Measurements from ENCODE around the gene SF1. TPM values are rescaled to one million over a fixed set of nuclear protein-coding genes. Genes with fewer than 3 reads are reported as not detected.

SF1 gene
- total RNA-seq, 6 donors from 2014 or later, result 231 to 625 (median 265) TPM

GRCh38 chr11:64801158-64801464, 22.8 kb upstream of the SF1 start:
- Histone ChIP-seq H3K4me1 (peaks cover 31 to 66% (median 44%) of the 10 kb centered on the region in 4 donors), H3K9me3 (no peaks in the 10 kb centered on the region), H3K4me3 (peak overlapping the region in 2 of 4 donors; percentile 75 to 89), H3K36me3 (peaks cover 0 to 47% (median 23%) of the 10 kb centered on the region in 4 donors), H3K27ac (peak overlapping the region; percentile 69 to 91 (median 84)), H3K27me3 (no peaks in the 10 kb centered on the region)
- DNase-seq (no peak), ATAC-seq (ENCODE audit: low FRiP score in 2 of 2) (no peak)
- no peak for TF ChIP-seq CTCF (IDR thresholded peaks at IDR 0.05)
- TF ChIP-seq POLR2AphosphoS5 (IDR thresholded peaks at IDR 0.05), result no peak
- no peak for TF ChIP-seq POLR2A (IDR thresholded peaks at IDR 0.05)
- no peak for TF ChIP-seq EP300 (IDR thresholded peaks at IDR 0.05)
- 55 to 72% methylated on average over 4 to 7 of the region's 9 CpGs for WGBS, 2 donors

GRCh38 chr11:64800303-64801157, 22.2 kb upstream of the SF1 start:
- Histone ChIP-seq H3K4me3 (peak overlapping the region in 1 of 4 donors; percentile 89), H3K4me1 (peaks cover 31 to 67% (median 44%) of the 10 kb centered on the region in 4 donors), H3K27me3 (no peaks in the 10 kb centered on the region), H3K27ac (peak overlapping the region; percentile 69 to 91 (median 84)), H3K9me3 (no peaks in the 10 kb centered on the region), H3K36me3 (peaks cover 0 to 45% (median 24%) of the 10 kb centered on the region in 4 donors)
- no peak for TF ChIP-seq CTCF (IDR thresholded peaks at IDR 0.05)
- 68 to 72% methylated on average over 5 to 22 of the region's 26 CpGs for WGBS, 2 donors
- no peak for DNase-seq
- no peak for ATAC-seq (ENCODE audit: low FRiP score in 2 of 2)

- Histone ChIP-seq H3K36me3 (peaks cover 0 to 40% (median 18%) of the 10 kb centered on the region in 4 donors), H3K4me3 (peak overlapping the region in 1 of 4 donors; percentile 89), H3K27ac (peak overlapping the region; percentile 57 to 91 (median 77)), H3K27me3 (no peaks in the 10 kb centered on the region), H3K9me3 (no peaks in the 10 kb centered on the region), H3K4me1 (peaks cover 31 to 64% (median 44%) of the 10 kb centered on the region in 4 donors)
- ATAC-seq (ENCODE audit: low FRiP score in 2 of 2), result no peak
- TF ChIP-seq POLR2AphosphoS5 (IDR thresholded peaks at IDR 0.05) (peak in 1 of 2 donors; percentile 10), EP300 (IDR thresholded peaks at IDR 0.05) (no peak), POLR2A (IDR thresholded peaks at IDR 0.05) (no peak), CTCF (IDR thresholded peaks at IDR 0.05) (no peak)
- WGBS, 2 donors, result 53 to 66% methylated on average over 10 to 14 of the region's 14 CpGs
- DNase-seq, result no peak
Measured at GRCh38 chr11:64799623-64800302, 21.4 kb upstream of the SF1 start.

GRCh38 chr11:64799256-64799622, 20.9 kb upstream of the SF1 start:
- 79 to 85% methylated on average over 4 to 7 of the region's 7 CpGs for WGBS, 2 donors
- peaks cover 28 to 59% (median 42%) of the 10 kb centered on the region in 4 donors for H3K4me1 ChIP-seq
- H3K27me3 ChIP-seq, result no peaks in the 10 kb centered on the region
- H3K27ac ChIP-seq, result peak overlapping the region in 3 of 4 donors; percentile 69 to 91 (median 74)
- ATAC-seq (ENCODE audit: low FRiP score in 2 of 2), result no peak
- DNase-seq, result no peak
- no peaks in the 10 kb centered on the region for H3K9me3 ChIP-seq
- no peak for TF ChIP-seq CTCF (IDR thresholded peaks at IDR 0.05)
- no peak for TF ChIP-seq POLR2A (IDR thresholded peaks at IDR 0.05)
- no peak for TF ChIP-seq POLR2AphosphoS5 (IDR thresholded peaks at IDR 0.05)
- no peak for TF ChIP-seq EP300 (IDR thresholded peaks at IDR 0.05)
- H3K4me3 ChIP-seq, result no peak overlapping the region
- peaks cover 0 to 37% (median 16%) of the 10 kb centered on the region in 4 donors for H3K36me3 ChIP-seq

Measured in upper lobe of left lung (tissue), 6 donors.